Measurements from ENCODE around the gene MS4A4E.

DNA sequence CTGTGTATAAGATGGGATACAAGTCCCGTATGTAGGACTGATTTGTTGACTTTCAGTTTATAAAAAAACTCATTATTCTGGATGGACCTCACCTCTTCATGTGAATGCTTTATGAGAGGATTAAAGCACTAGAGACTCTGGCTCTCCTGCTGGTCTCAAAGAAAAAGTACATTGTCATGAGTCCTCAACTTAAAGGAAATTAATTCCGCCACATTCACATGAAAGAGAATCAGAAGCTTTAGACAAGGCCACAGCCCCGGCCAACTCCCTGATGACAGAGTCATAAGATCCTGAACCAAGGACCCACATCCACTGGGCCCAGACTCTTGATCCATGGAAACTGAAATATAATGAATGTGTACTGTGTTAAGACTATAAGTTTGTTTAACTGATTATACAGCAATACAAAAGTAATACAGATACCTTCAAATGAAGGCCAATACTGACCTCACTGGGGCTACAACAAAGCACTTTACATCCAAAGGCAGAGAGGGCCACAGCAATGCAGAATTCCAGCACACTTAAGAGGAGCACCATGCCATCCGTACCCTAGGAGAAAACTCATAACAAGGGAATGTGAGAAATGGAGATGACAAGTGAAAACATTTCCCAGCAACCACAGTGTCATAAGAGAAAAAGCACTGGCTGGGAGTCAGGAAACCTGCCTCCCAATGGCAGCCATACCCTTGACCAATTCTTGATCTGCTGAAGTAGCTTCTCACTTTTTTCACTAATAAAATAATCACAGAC, 34.6 kb downstream of the MS4A4E start:
- TF ChIP-seq, protein P1, sequence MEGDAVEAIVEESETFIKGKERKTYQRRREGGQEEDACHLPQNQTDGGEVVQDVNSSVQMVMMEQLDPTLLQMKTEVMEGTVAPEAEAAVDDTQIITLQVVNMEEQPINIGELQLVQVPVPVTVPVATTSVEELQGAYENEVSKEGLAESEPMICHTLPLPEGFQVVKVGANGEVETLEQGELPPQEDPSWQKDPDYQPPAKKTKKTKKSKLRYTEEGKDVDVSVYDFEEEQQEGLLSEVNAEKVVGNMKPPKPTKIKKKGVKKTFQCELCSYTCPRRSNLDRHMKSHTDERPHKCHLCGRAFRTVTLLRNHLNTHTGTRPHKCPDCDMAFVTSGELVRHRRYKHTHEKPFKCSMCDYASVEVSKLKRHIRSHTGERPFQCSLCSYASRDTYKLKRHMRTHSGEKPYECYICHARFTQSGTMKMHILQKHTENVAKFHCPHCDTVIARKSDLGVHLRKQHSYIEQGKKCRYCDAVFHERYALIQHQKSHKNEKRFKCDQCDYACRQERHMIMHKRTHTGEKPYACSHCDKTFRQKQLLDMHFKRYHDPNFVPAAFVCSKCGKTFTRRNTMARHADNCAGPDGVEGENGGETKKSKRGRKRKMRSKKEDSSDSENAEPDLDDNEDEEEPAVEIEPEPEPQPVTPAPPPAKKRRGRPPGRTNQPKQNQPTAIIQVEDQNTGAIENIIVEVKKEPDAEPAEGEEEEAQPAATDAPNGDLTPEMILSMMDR (IDR thresholded peaks at IDR 0.05) = no peak
- TF ChIP-seq POLR2A (IDR thresholded peaks at IDR 0.05) = no peak

Data from adrenal gland (tissue), 5 donors.